HepG2 (cell line): ENCODE results near the gene ZNF771. TPM values are rescaled to one million over a fixed set of nuclear protein-coding genes. Genes with fewer than 3 reads are reported as not detected.

Source experiments
- DR1 ChIP-seq: sonication (generic); formaldehyde crosslinking; IDR thresholded peaks from 2 replicates; pipeline ENCODE4 v1.8.0; 2021; ENCODE audit warnings: mild to moderate bottlenecking, missing genetic modification reagents, inconsistent platforms
- FLYWCH1 ChIP-seq: sonication (generic); formaldehyde crosslinking; IDR thresholded peaks from 2 replicates; pipeline ENCODE4 v1.8.1; 2023; ENCODE audit warnings: mild to moderate bottlenecking, missing genetic modification reagents
- GMEB1 ChIP-seq: sonication (generic); formaldehyde crosslinking; IDR thresholded peaks from 2 replicates; pipeline ENCODE4 v1.5.1; 2020; ENCODE audit warnings: missing genetic modification reagents, mild to moderate bottlenecking, borderline replicate concordance
- HDAC2 ChIP-seq: sonication (generic); formaldehyde crosslinking; IDR thresholded peaks from 2 replicates; pipeline ENCODE4 v1.4.0; 2020; ENCODE audit warnings: missing genetic modification reagents
- NFKBIZ ChIP-seq: IDR thresholded peaks from 2 replicates; pipeline ENCODE4 v1.6.1; 2018; ENCODE audit warnings: missing genetic modification reagents, missing compliant biosample characterization
- ZNF275 ChIP-seq: sonication (generic); formaldehyde crosslinking; IDR thresholded peaks from 2 replicates; pipeline ENCODE4 v1.8.0; 2022; ENCODE audit warnings: missing genetic modification reagents, mild to moderate bottlenecking, inconsistent platforms, borderline replicate concordance
- ZNF576 ChIP-seq: sonication (generic); formaldehyde crosslinking; IDR thresholded peaks from 2 replicates; pipeline ENCODE4 v1.4.0; 2020; ENCODE audit warnings: mild to moderate bottlenecking, missing genetic modification reagents
- ZNF646 ChIP-seq: sonication (generic); formaldehyde crosslinking; IDR thresholded peaks from 2 replicates; pipeline ENCODE4 v1.9.0; 2021; ENCODE audit warnings: mild to moderate bottlenecking, missing genetic modification reagents
- ZNF777 ChIP-seq: sonication (generic); formaldehyde crosslinking; IDR thresholded peaks from 2 replicates; pipeline ENCODE4 v1.4.0; 2020; ENCODE audit warnings: missing genetic modification reagents
- polyA plus RNA-seq, 8 experiments: library from polyadenylated mRNA; depleted of rRNA in 3 of 8; stranded (reverse) in 7 of 8; unstranded in 1 of 8; fragments of >200 nt; fragmentation: Illumina TruSeq in 4 of 8; extraction: Trizol in 4 of 8; gene quantifications; 2 replicates each; pipeline versions ENCODE4 v1.2.1 to v1.2.3, GENCODE V29; 2011 to 2016; ENCODE audit warnings: low read depth in 4 of 8, missing spikeins in 1 of 8, mixed read lengths in 1 of 8; ENCODE audit not compliant: insufficient read depth in 1 of 8
- total RNA-seq, 5 experiments: library from RNA; depleted of rRNA; stranded (reverse); fragments of >200 nt; fragmentation: Illumina TruSeq; extraction: Trizol; gene quantifications; 2 replicates each; pipeline ENCODE4 v1.2.3, GENCODE V29; 2016; ENCODE audit warnings: low read depth in 1 of 5
- TF ChIP-seq, protein P1 (sequence below): sonication (generic); formaldehyde crosslinking; IDR thresholded peaks from 2 replicates; pipeline ENCODE4 v1.4.0; 2020; ENCODE audit warnings: missing genetic modification reagents
- TF ChIP-seq, protein P2 (sequence below): sonication (generic); formaldehyde crosslinking; IDR thresholded peaks from 2 replicates; pipeline ENCODE4 v1.4.0; 2020; ENCODE audit warnings: missing genetic modification reagents, borderline replicate concordance

The ZNF771 gene
- total and polyA plus RNA-seq, 2 of the 13 experiments (the other 11 are each of a cell fraction or from before 2014, with no cell fraction given), result 5.0 to 11.8 TPM

- TF ChIP-seq ZNF275 (CRISPR knock-in tag) (peak; percentile 82; the same call in 1 of the 2 replicates), GMEB1 (CRISPR knock-in tag) (0 out of 2 replicates have a peak, but pooled peaks have one; percentile 59), ZNF777 (no peak), NFKBIZ (no peak), ZNF576 (CRISPR knock-in tag) (0 out of 2 replicates have a peak, but pooled peaks have one; percentile 10), ZNF646 (no peak), DR1 (0 out of 2 replicates have a peak, but pooled peaks have one; percentile 49), FLYWCH1 (no peak), HDAC2 (CRISPR knock-in tag) (peak; percentile 56)
- TF ChIP-seq, protein P1, sequence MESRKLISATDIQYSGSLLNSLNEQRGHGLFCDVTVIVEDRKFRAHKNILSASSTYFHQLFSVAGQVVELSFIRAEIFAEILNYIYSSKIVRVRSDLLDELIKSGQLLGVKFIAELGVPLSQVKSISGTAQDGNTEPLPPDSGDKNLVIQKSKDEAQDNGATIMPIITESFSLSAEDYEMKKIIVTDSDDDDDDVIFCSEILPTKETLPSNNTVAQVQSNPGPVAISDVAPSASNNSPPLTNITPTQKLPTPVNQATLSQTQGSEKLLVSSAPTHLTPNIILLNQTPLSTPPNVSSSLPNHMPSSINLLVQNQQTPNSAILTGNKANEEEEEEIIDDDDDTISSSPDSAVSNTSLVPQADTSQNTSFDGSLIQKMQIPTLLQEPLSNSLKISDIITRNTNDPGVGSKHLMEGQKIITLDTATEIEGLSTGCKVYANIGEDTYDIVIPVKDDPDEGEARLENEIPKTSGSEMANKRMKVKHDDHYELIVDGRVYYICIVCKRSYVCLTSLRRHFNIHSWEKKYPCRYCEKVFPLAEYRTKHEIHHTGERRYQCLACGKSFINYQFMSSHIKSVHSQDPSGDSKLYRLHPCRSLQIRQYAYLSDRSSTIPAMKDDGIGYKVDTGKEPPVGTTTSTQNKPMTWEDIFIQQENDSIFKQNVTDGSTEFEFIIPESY (CRISPR knock-in tag), result peak; percentile 79
- TF ChIP-seq, protein P2, sequence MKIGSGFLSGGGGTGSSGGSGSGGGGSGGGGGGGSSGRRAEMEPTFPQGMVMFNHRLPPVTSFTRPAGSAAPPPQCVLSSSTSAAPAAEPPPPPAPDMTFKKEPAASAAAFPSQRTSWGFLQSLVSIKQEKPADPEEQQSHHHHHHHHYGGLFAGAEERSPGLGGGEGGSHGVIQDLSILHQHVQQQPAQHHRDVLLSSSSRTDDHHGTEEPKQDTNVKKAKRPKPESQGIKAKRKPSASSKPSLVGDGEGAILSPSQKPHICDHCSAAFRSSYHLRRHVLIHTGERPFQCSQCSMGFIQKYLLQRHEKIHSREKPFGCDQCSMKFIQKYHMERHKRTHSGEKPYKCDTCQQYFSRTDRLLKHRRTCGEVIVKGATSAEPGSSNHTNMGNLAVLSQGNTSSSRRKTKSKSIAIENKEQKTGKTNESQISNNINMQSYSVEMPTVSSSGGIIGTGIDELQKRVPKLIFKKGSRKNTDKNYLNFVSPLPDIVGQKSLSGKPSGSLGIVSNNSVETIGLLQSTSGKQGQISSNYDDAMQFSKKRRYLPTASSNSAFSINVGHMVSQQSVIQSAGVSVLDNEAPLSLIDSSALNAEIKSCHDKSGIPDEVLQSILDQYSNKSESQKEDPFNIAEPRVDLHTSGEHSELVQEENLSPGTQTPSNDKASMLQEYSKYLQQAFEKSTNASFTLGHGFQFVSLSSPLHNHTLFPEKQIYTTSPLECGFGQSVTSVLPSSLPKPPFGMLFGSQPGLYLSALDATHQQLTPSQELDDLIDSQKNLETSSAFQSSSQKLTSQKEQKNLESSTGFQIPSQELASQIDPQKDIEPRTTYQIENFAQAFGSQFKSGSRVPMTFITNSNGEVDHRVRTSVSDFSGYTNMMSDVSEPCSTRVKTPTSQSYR (CRISPR knock-in tag), result peak; percentile 92
These were observed 2.0 kb downstream of the ZNF771 start (continued) for GRCh38 chr16:30409125-30410060.
